Subcutaneous abdominal adipose tissue (tissue), 5 donors: ENCODE measurements around the gene GLYR1.

Experiments
- H3K27ac ChIP-seq: one replicate; pipeline ENCODE4 v1.7.0; 2013; ENCODE audit warnings: low read depth, mild to moderate bottlenecking, inconsistent platforms, low read length, moderate library complexity
- H3K27me3 ChIP-seq, 5 donors: one replicate each; pipeline ENCODE4 v1.7.0; 2013; ENCODE audit warnings: low read length in 5 of 5, inconsistent platforms in 1 of 5; ENCODE audit not compliant: control insufficient read depth in 5 of 5, insufficient read depth in 4 of 5
- H3K36me3 ChIP-seq, 5 donors: one replicate each; pipeline ENCODE4 v1.7.0; 2013; ENCODE audit warnings: low read length in 5 of 5; ENCODE audit not compliant: control insufficient read depth in 5 of 5, insufficient read depth in 5 of 5
- H3K4me1 ChIP-seq, 5 donors: one replicate each; pipeline ENCODE4 v1.7.0; 2013; ENCODE audit warnings: low read length in 5 of 5, mild to moderate bottlenecking in 3 of 5, moderate library complexity in 1 of 5; ENCODE audit not compliant: control insufficient read depth in 5 of 5, insufficient read depth in 5 of 5
- H3K4me3 ChIP-seq, 5 donors: one replicate each; pipeline ENCODE4 v1.7.0; 2013; ENCODE audit warnings: low read length in 5 of 5, low read depth in 1 of 5
- H3K9ac ChIP-seq, 5 donors: one replicate each; pipeline ENCODE4 v1.7.0; 2013; ENCODE audit warnings: low read length in 5 of 5, mild to moderate bottlenecking in 4 of 5, moderate library complexity in 3 of 5
- H3K9me3 ChIP-seq, 5 donors: one replicate each; pipeline ENCODE4 v1.7.0; 2013; ENCODE audit warnings: low read length in 5 of 5; ENCODE audit not compliant: control insufficient read depth in 5 of 5
- donor health status: healthy.
- donor health status: healthy.
- donor health status: healthy.
- donor health status: healthy.
- donor health status: healthy.

Gene GLYR1

GRCh38 chr16:4768549-4769305, 78.4 kb downstream of the GLYR1 start:
- Histone ChIP-seq H3K9me3 (no peaks in the 10 kb centered on the region), H3K4me3 (peak overlapping the region; percentile 57 to 89 (median 66)), H3K9ac (peak overlapping the region in 4 of 5 donors; percentile 67 to 82 (median 72)), H3K27me3 (no peaks in the 10 kb centered on the region), H3K27ac (peak overlapping the region; percentile 37), H3K4me1 (peaks cover 5 to 42% (median 32%) of the 10 kb centered on the region in 5 donors), H3K36me3 (peaks cover 0 to 16% (median 9%) of the 10 kb centered on the region in 5 donors)

- Histone ChIP-seq H3K27ac (peak overlapping the region; percentile 37), H3K9me3 (no peaks in the 10 kb centered on the region), H3K4me3 (peak overlapping the region; percentile 57 to 89 (median 66)), H3K36me3 (peaks cover 0 to 20% (median 15%) of the 10 kb centered on the region in 5 donors), H3K4me1 (peaks cover 5 to 42% (median 32%) of the 10 kb centered on the region in 5 donors), H3K9ac (peak overlapping the region in 4 of 5 donors; percentile 64 to 73 (median 68)), H3K27me3 (no peaks in the 10 kb centered on the region)
Observed at GRCh38 chr16:4767872-4768548, 79.1 kb downstream of the GLYR1 start.

GRCh38 chr16:4766875-4767628, 80.0 kb downstream of the GLYR1 start, which contains the start of gene ZNF500:
Gene ZNF500, minus strand, starts transcription at chr16:4767162. Its CDS starts 1,184 bp downstream, at chr16:4765978.
- Histone ChIP-seq H3K9me3 (no peaks in the 10 kb centered on the region), H3K27ac (peak within 1 kb of the TSS; percentile 83), H3K4me1 (peaks cover 5 to 42% (median 32%) of the 10 kb centered on the region in 5 donors), H3K27me3 (no peaks in the 10 kb centered on the region), H3K4me3 (peak within 1 kb of the TSS; percentile 80 to 89 (median 87)), H3K36me3 (peaks cover 0 to 29% (median 23%) of the 10 kb centered on the region in 5 donors), H3K9ac (peak within 1 kb of the TSS; percentile 87 to 95 (median 94))

GRCh38 chr16:4765511-4766474, 81.3 kb downstream of the GLYR1 start:
- H3K4me1 ChIP-seq = peaks cover 5 to 42% (median 32%) of the 10 kb centered on the region in 5 donors
- H3K9ac ChIP-seq = peak overlapping the region; percentile 87 to 95 (median 94)
- H3K4me3 ChIP-seq = peak overlapping the region; percentile 79 to 89 (median 82)
- peaks cover 0 to 39% (median 30%) of the 10 kb centered on the region in 5 donors for H3K36me3 ChIP-seq
- peak overlapping the region; percentile 83 for H3K27ac ChIP-seq
- H3K9me3 ChIP-seq = no peaks in the 10 kb centered on the region
- H3K27me3 ChIP-seq = no peaks in the 10 kb centered on the region

GRCh38 chr16:4763791-4764190, 83.3 kb downstream of the GLYR1 start:
- Histone ChIP-seq H3K27me3 (no peaks in the 10 kb centered on the region), H3K27ac (no peak overlapping the region), H3K4me3 (no peak overlapping the region), H3K9me3 (no peaks in the 10 kb centered on the region), H3K4me1 (peaks cover 5 to 37% (median 27%) of the 10 kb centered on the region in 5 donors), H3K36me3 (peaks cover 0 to 59% (median 49%) of the 10 kb centered on the region in 5 donors), H3K9ac (no peak overlapping the region)

- Histone ChIP-seq H3K27ac (no peak overlapping the region), H3K4me3 (no peak overlapping the region), H3K27me3 (no peaks in the 10 kb centered on the region), H3K9ac (no peak overlapping the region), H3K36me3 (peaks cover 0 to 73% (median 58%) of the 10 kb centered on the region in 5 donors), H3K9me3 (no peaks in the 10 kb centered on the region), H3K4me1 (peaks cover 5 to 23% (median 18%) of the 10 kb centered on the region in 5 donors)
Observed at GRCh38 chr16:4762205-4762604, 84.9 kb downstream of the GLYR1 start.

GRCh38 chr16:4760221-4760910, 86.7 kb downstream of the GLYR1 start:
- H3K36me3 ChIP-seq = peaks cover 0 to 81% (median 70%) of the 10 kb centered on the region in 5 donors
- H3K27ac ChIP-seq = no peak overlapping the region
- no peaks in the 10 kb centered on the region for H3K9me3 ChIP-seq
- H3K4me1 ChIP-seq = peaks cover 0 to 7% (median 4%) of the 10 kb centered on the region in 5 donors
- H3K9ac ChIP-seq = no peak overlapping the region
- no peak overlapping the region for H3K4me3 ChIP-seq
- H3K27me3 ChIP-seq = no peaks in the 10 kb centered on the region

GRCh38 chr16:4755687-4756086, 91.4 kb downstream of the GLYR1 start:
- H3K27me3 ChIP-seq = no peaks in the 10 kb centered on the region
- H3K36me3 ChIP-seq = peaks cover 0 to 83% (median 75%) of the 10 kb centered on the region in 5 donors
- H3K9me3 ChIP-seq = peaks cover 0 to 4% (median 0%) of the 10 kb centered on the region in 5 donors
- H3K4me3 ChIP-seq = no peak overlapping the region
- H3K27ac ChIP-seq = no peak overlapping the region
- H3K4me1 ChIP-seq = no peaks in the 10 kb centered on the region
- H3K9ac ChIP-seq = no peak overlapping the region
